Kidney epithelial cell (primary cell): ENCODE data around the gene EIF3D. TPM values are rescaled to one million over a fixed set of nuclear protein-coding genes. Genes with fewer than 3 reads are reported as not detected.
A peak's percentile ranks its signal among the peaks of the same experiment; 100 is the strongest.

Experiments used
- DNase-seq: peaks from one replicate; pipeline ENCODE4 v3.0.0-alpha.2; 2010; ENCODE audit warnings: low read depth
- H3K27me3 ChIP-seq: 2 replicates; pipeline ENCODE4 v1.6.0; 2011; ENCODE audit warnings: low read length; ENCODE audit not compliant: control insufficient read depth, insufficient read depth
- H3K36me3 ChIP-seq: 2 replicates; pipeline ENCODE4 v1.5.1; 2011; ENCODE audit warnings: low read length; ENCODE audit not compliant: control insufficient read depth, insufficient read depth
- H3K4me3 ChIP-seq: 2 replicates; pipeline ENCODE4 v1.5.1; 2011; ENCODE audit warnings: low read depth, mild to moderate bottlenecking, control low read depth, low read length
- CTCF ChIP-seq: IDR thresholded peaks from 2 replicates; pipeline ENCODE4 v1.5.1; 2011; ENCODE audit warnings: mild to moderate bottlenecking, moderate library complexity, low read length, control low read depth, inconsistent platforms; ENCODE audit not compliant: insufficient read depth, poor library complexity, severe bottlenecking
- total RNA-seq: library from RNA; depleted of rRNA; stranded (reverse); fragments of >200 nt; gene quantifications from 2 replicates; pipeline ENCODE4 v1.2.3, GENCODE V29; 2015

Gene EIF3D
- total RNA-seq, 1 donor from 2014 or later = 619 TPM

- peak; percentile 61 for TF ChIP-seq CTCF
- Histone ChIP-seq H3K36me3 (no peaks in the 10 kb centered on the region), H3K4me3 (no peak overlapping the region), H3K27me3 (peaks cover 3% of the 10 kb centered on the region)
- DNase-seq = no peak
These were observed 41.0 kb upstream of the EIF3D start for GRCh38 chr22:36569999-36570398.

GRCh38 chr22:36568846-36569245, 39.9 kb upstream of the EIF3D start:
- no peak overlapping the region for H3K4me3 ChIP-seq
- no peak for DNase-seq
- TF ChIP-seq CTCF = no peak
- peaks cover 8% of the 10 kb centered on the region for H3K27me3 ChIP-seq
- H3K36me3 ChIP-seq = no peaks in the 10 kb centered on the region

GRCh38 chr22:36566720-36567119, 37.8 kb upstream of the EIF3D start:
- peaks cover 8% of the 10 kb centered on the region for H3K27me3 ChIP-seq
- TF ChIP-seq CTCF = no peak
- DNase-seq = no peak
- H3K36me3 ChIP-seq = no peaks in the 10 kb centered on the region
- H3K4me3 ChIP-seq = no peak overlapping the region

GRCh38 chr22:36565686-36566085, 36.7 kb upstream of the EIF3D start:
- DNase-seq = no peak
- Histone ChIP-seq H3K4me3 (no peak overlapping the region), H3K36me3 (no peaks in the 10 kb centered on the region), H3K27me3 (peaks cover 8% of the 10 kb centered on the region)
- no peak for TF ChIP-seq CTCF

GRCh38 chr22:36565159-36565507, 36.2 kb upstream of the EIF3D start:
- TF ChIP-seq CTCF = no peak
- Histone ChIP-seq H3K36me3 (no peaks in the 10 kb centered on the region), H3K4me3 (no peak overlapping the region), H3K27me3 (peaks cover 8% of the 10 kb centered on the region)
- DNase-seq = no peak

- peaks cover 8% of the 10 kb centered on the region for H3K27me3 ChIP-seq
- no peak for DNase-seq
- no peak overlapping the region for H3K4me3 ChIP-seq
- TF ChIP-seq CTCF = no peak
- no peaks in the 10 kb centered on the region for H3K36me3 ChIP-seq
These were observed 35.6 kb upstream of the EIF3D start for GRCh38 chr22:36564422-36565158.
